Heart left ventricle (tissue), 16 donors: Measurements from ENCODE around the gene COL8A2. TPM values are rescaled to one million over a fixed set of nuclear protein-coding genes. Genes with fewer than 3 reads are reported as not detected.

Experiments
- ATAC-seq, 4 donors: fragments of 200-7000 bp; cut with Tn5 transposase; one replicate each; pipeline ENCODE4 v1.9.1; 2020 to 2022; ENCODE audit warnings: moderate library complexity in 4 of 4, mild to moderate bottlenecking in 3 of 4, moderate number of reproducible peaks in 1 of 4
- DNase-seq, 5 donors: peaks; one replicate each; pipeline ENCODE4 v3.0.0-alpha.2; 2020
- H3K27ac ChIP-seq, 12 donors: fragments of 200-600 bp; sonication (generic) in 4 of 12; one replicate each; pipeline versions ENCODE4 v1.5.0 to v1.8.0; 2016 to 2022; ENCODE audit warnings: mild to moderate bottlenecking in 2 of 12
- H3K27me3 ChIP-seq, 9 donors: fragments of 200-600 bp; sonication (generic) in 2 of 9; one replicate each; pipeline versions ENCODE4 v1.5.1 to v1.8.0; 2016 to 2022; ENCODE audit warnings: mild to moderate bottlenecking in 3 of 9
- H3K36me3 ChIP-seq, 9 donors: fragments of 200-600 bp; sonication (generic) in 2 of 9; one replicate each; pipeline versions ENCODE4 v1.5.0 to v1.8.0; 2018 to 2022; ENCODE audit warnings: mild to moderate bottlenecking in 2 of 9
- H3K4me1 ChIP-seq, 12 donors: fragments of 200-600 bp; sonication (generic) in 4 of 12; one replicate each; pipeline versions ENCODE4 v1.5.0 to v1.8.0; 2016 to 2022; ENCODE audit warnings: mild to moderate bottlenecking in 3 of 12
- H3K4me3 ChIP-seq, 12 donors: fragments of 200-600 bp; sonication (generic) in 4 of 12; one replicate each; pipeline versions ENCODE4 v1.5.0 to v1.8.0; 2017 to 2022; ENCODE audit warnings: mild to moderate bottlenecking in 9 of 12, moderate library complexity in 4 of 12
- H3K9me3 ChIP-seq, 12 donors: fragments of 200-600 bp; sonication (generic) in 4 of 12; one replicate each; pipeline versions ENCODE4 v1.5.0 to v1.8.0; 2016 to 2022; ENCODE audit warnings: mild to moderate bottlenecking in 1 of 12
- CTCF ChIP-seq, 12 donors: fragments of 200-600 bp; sonication (generic) in 4 of 12; IDR thresholded peaks; one replicate each; pipeline versions ENCODE4 v1.5.0 to v1.8.0; 2018 to 2022; ENCODE audit warnings: antibody characterized with exemption in 12 of 12, mild to moderate bottlenecking in 5 of 12
- POLR2A ChIP-seq, 2 donors: fragments of 450-650 bp; IDR thresholded peaks; one replicate each; pipeline ENCODE4 v1.6.1; 2017; ENCODE audit warnings: antibody characterized with exemption in 2 of 2, mild to moderate bottlenecking in 2 of 2, moderate library complexity in 2 of 2
- WGBS, 4 donors: extraction: QIAGEN DNeasy Blood & Tissue Kit in 2 of 4; methylation state at CpG; one replicate each; pipeline versions ENCODE4 v1.1.5 to v1.1.7; 2013 to 2018; 5-methylcytosine and 5-hydroxymethylcytosine counted together
- intact Hi-C, 10 donors: fragments of 100-400 bp; cut with DNase I; formaldehyde crosslinking; loops; one replicate each; pipeline versions ENCODE4 v1.11.1 to v1.14.2; 2022
- polyA plus RNA-seq, 2 donors: library from polyadenylated mRNA; stranded (reverse); fragments of 200-250 nt; gene quantifications; one replicate each; pipeline ENCODE4 v1.2.3, GENCODE V29; 2013
- total RNA-seq, 9 donors: library from RNA; depleted of rRNA in 2 of 9; stranded (reverse); fragments of >200 nt in 2 of 9; fragmentation: NEBNext Ultra II Directional in 3 of 9; extraction: Animal tissue kit (Norgen Biotek cat#: 25700) in 3 of 9; gene quantifications; one replicate each; pipeline versions ENCODE4 v1.1.0 to v1.2.4, GENCODE V29; 2016 to 2023
- donor health status: ischemic (EF 13 %, LVEDD 7.1; RV severe dilation, severe dysfunction).
- donor health status: healthy with polysubstance abuse.
- donor health status: DM: no; HTN: yes; CAD: no.
- donor health status: DM: no; HTN: no; CAD: no.
- donor health status: ischemic (EF 25% LVEDD 6.9; RV normal size, moderate dysfunction).
- donor health status: ischemic (EF 25% LVEDD 5.7; RV mildly dilated, moderate dysfunction).
- donor health status: healthy.
- donor health status: DM: yes; HTN: yes; CAD: no.
- donor health status: ischemic (EF 35%, LVEDD 5.7; RV mildly dilated, moderate dysfunction).
- donor health status: nonischemic (EF 11% LVEDD 7.7; RV severe dilation, severe dysfunction).
- donor health status: DM: yes; HTN: yes; CAD: no.
- donor health status: PGD.
- donor health status: ischemic (EF 29% LVEDD 5.4; RV normal size, mild dysfunction).
- donor health status: nonischemic (EF 23%, LVEDD 6.1; RV moderate dilation, normal function).

The COL8A2 gene
- total and polyA plus RNA-seq, 11 donors, result 0.33 to 2.6 (median 0.60) TPM

GRCh38 chr1:36108314-36108713 lies 16.7 kb downstream of the COL8A2 start:
- ATAC-seq (no peak), DNase-seq (no peak)
- Histone ChIP-seq H3K27ac (no peak overlapping the region), H3K9me3 (no peaks in the 10 kb centered on the region), H3K4me3 (no peak overlapping the region), H3K27me3 (no peaks in the 10 kb centered on the region), H3K4me1 (no peaks in the 10 kb centered on the region), H3K36me3 (no peaks in the 10 kb centered on the region)
- intact Hi-C loops, result loop anchor here in 2 of 10 donors (2.0 to 10.0 kb wide), 3 partner anchors 20 to 186 kb away; no protein-coding TSS in a partner anchor
- WGBS, 4 donors, result 82 to 87% (median 85%) methylated on average over 14 of the region's 14 CpGs
- TF ChIP-seq CTCF (IDR thresholded peaks at IDR 0.05) (no peak), POLR2A (IDR thresholded peaks at IDR 0.05) (no peak)

GRCh38 chr1:36107394-36107793 lies 17.6 kb downstream of the COL8A2 start:
- WGBS, 4 donors, result 82 to 86% (median 83%) methylated on average over 9 of the region's 9 CpGs
- Histone ChIP-seq H3K9me3 (no peaks in the 10 kb centered on the region), H3K27me3 (no peaks in the 10 kb centered on the region), H3K27ac (no peak overlapping the region), H3K4me1 (no peaks in the 10 kb centered on the region), H3K36me3 (no peaks in the 10 kb centered on the region), H3K4me3 (no peak overlapping the region)
- peak in 1 of 4 donors; percentile 20 for ATAC-seq
- DNase-seq, result no peak
- TF ChIP-seq POLR2A (IDR thresholded peaks at IDR 0.05) (no peak), CTCF (IDR thresholded peaks at IDR 0.05) (no peak)
- intact Hi-C loops, result loop anchor here in 1 of 10 donors (10.0 kb wide), 2 partner anchors 77 to 187 kb away; no protein-coding TSS in a partner anchor

- H3K36me3 ChIP-seq, result no peaks in the 10 kb centered on the region
- H3K27me3 ChIP-seq, result no peaks in the 10 kb centered on the region
- H3K4me3 ChIP-seq, result no peak overlapping the region
- no peaks in the 10 kb centered on the region for H3K9me3 ChIP-seq
- DNase-seq, result no peak
- no peak for ATAC-seq
- H3K4me1 ChIP-seq, result no peaks in the 10 kb centered on the region
- intact Hi-C loops, result loop anchor here in 1 of 10 donors (10.0 kb wide), 2 partner anchors 79 to 189 kb away; no protein-coding TSS in a partner anchor
- 44 to 62% (median 50%) methylated on average over 5 of the region's 5 CpGs for WGBS, 4 donors
- no peak overlapping the region for H3K27ac ChIP-seq
- TF ChIP-seq POLR2A (IDR thresholded peaks at IDR 0.05), result no peak
- no peak for TF ChIP-seq CTCF (IDR thresholded peaks at IDR 0.05)
Observed at GRCh38 chr1:36106269-36106668, 18.8 kb downstream of the COL8A2 start.

DNA sequence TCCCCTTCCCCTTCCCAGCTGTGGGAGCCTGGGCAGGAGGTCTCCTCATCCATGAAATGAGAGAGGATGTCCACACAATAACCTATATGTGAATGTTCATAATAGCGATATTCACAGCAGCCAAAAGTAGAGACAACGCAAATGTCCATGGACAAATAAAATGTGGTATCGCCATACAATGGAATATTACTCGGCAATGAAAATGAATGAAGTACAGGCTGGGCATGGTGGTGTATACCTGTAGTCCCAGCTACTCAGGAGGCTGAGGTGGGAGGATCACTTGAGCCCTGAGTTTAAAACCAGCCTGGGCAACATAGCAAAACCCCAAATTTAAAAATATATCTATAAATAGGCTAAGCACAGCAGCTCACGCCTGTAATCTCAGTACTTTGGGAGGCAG lies 23.5 kb downstream of the COL8A2 start:
- Histone ChIP-seq H3K4me3 (no peak overlapping the region), H3K36me3 (peaks cover 0 to under 1% (median 0%) of the 10 kb centered on the region in 9 donors), H3K4me1 (peaks cover 0 to 12% (median 2%) of the 10 kb centered on the region in 12 donors), H3K27ac (no peak overlapping the region), H3K9me3 (no peaks in the 10 kb centered on the region), H3K27me3 (no peaks in the 10 kb centered on the region)
- no peak for DNase-seq
- 96 to 97% (median 96%) methylated on average over 5 of the region's 5 CpGs for WGBS, 4 donors
- no peak for TF ChIP-seq POLR2A (IDR thresholded peaks at IDR 0.05)
- TF ChIP-seq CTCF (IDR thresholded peaks at IDR 0.05), result no peak
- ATAC-seq, result no peak
- intact Hi-C loops, result loop anchor here in 7 of 10 donors (1.0 to 10.0 kb wide), 8 partner anchors 33 to 321 kb away; no protein-coding TSS in a partner anchor
